Stimulated activated CD4-positive, alpha-beta T cell treated with anti-CD3 and anti-CD28 coated beads, TNF-alpha, amount 100 ng/mL, for 48 hours (primary cell): ENCODE results near the gene FXYD6.
A peak's percentile ranks its signal among the peaks of the same experiment; 100 is the strongest.
"Not testable (repeated sequence)": the region's sequence is repeated elsewhere in the genome, so short reads cannot be mapped to it uniquely, and the experiment has no call there.

Experiments used
- DNase-seq, 3 donors: peaks; one replicate each; pipeline ENCODE4 v3.0.0-alpha.2; 2020; ENCODE audit warnings: low read depth in 3 of 3

The FXYD6 gene

DNA sequence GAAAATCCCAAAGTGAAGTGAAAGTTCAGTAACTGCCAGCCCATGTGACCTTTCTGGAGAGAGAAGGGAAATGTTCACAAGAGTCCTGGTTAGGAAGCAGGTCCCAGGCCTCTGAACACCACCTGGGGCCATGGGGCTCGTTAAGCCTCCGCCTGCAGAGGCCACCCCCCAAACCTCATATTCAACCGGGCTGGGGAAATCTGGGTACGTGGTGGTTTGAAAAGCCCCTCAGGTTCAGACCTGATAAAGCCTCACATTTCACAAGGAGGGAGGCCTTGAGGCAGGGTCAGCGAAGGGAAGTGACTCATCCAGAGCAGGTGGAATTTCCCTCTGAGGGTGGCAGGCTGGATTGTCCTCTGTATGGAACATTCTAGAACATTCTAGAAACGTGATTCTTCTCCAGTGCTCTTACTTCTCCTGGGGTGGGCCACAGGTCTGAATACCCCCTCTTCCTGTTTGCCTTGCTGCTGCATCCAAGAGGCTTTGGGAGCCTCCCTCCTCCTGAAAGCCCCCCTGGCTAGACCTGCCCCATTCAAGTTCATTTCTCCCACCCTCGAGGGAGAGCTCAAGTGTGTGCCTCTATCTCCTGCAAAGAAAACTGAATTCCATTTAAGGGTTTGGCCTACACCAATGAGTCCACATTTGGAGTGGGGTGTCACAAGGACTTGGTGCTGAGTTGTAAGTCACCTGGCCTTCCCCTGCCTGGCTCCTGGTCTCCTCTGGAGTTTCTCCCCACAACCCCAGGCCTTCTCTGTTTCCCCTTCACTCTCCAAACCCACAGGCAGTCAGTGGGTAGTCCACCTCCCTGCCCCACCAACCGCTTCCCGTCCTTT, 58.2 kb downstream of the FXYD6 start:
- peak in 1 of 3 donors; percentile 17 for DNase-seq

DNA sequence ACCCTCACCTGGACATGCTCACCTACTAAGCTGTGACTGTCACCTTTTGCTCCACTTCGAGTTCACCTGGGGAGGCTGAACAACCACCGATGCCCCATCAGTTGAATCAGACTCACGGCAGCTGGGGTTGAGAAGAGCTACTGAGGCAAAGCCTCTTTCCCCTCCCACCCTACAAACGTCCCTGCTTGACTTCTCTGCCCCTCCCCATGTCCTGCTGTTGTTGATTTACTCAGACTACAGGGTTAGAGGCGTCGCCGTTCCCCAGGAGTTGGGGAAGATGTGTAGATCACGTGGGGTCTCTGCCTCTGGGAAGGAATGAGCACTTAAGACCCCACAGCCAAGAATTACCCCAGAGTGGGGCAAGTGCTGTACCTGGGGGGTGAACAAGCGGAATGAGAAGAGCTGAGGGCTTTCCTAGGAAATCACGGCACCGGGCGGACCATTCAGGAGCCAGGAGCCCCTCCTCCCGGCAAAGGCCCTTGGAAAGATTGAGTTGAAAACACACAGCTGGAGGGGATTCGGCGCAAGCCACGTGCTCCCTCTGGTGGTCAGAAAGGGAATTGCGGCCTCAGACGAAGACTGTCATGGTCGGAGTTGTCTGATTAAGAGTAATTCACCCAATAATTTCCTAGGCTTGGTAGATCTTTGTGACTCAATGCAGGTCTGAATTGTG, 59.0 kb downstream of the FXYD6 start:
- DNase-seq = peak; percentile 81 to 88 (median 84)

DNA sequence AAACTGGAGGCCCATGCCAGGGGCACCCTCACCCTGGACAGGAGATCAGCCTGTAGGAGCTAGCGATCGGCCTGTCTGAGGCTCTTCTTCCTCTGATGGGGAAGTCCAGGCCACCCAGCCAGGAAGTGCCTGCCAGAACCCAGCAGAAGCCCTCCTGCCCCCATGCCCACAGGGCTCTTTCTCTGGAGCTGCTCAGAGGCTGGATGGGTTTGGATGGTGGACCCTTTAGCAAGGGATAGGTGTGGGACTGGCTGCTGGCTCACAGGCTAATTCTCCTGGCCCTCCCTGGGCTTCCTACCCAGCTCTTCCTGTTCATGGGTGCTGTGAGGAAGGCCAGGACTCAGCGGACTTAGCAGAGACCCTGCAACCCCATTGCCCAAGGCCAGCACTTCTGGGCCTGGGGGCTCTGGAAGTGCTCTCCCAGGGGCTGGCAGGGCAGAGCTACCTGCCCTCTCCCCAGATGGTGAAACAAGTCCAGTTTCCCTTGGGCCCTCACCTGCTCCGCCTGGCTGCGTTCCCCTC, 59.6 kb downstream of the FXYD6 start:
- no peak for DNase-seq

DNA sequence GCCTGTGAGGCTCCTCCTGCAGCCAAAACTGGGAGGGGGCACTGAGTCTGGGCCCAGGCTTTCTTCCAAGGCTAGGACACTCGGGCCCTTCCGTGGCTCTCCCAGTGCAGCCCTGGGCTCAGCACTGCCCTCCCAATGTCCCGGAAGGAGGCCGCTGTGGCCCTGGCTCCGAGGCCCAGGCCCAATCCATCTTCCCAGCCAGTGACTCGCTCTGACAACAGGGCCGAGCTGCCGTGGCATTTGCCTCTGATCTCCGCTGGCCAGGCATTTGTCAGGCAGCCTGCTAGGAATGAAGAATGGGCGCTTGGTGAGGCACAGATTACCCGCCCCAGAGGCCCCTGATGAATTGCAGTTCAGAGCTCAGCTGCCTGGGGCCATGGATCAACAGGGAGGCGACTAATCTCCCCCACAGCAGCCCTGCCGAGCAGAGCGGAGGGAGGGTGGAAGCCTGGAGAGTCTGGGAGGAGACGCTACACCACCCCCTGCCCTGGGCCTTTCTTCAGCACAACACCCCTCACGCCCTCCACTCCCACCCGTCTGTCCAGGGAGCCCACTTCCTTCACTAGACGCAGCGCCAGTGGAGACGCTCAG, 60.2 kb downstream of the FXYD6 start:
- no peak for DNase-seq

DNA sequence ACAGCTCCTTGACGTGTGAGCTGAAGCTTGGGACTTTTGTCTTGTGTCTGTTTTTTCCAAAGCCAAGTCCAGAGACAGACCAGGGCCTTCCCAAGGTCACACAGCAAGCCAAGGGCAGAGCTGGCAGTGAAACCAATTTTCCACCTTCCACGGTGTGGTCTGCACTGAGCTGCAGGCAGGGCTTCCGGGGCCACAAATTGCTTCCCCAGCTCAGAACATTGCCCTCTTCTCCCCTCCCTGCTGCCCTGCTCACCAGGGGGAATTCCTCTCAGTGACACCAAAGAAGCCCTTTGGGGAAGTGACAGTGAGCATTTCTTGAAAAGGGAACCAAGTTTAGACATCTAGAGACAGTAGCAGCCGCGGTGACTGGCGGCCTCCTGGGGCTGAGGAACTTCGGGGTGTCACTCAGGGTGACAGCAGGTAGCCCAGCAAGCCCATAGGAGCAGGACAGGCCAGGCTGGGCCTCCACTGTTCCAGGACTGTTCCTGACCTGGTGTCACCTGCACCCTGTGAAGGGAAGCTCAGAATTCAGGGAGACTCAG, 61.1 kb downstream of the FXYD6 start:
- DNase-seq = peak in 2 of 3 donors; percentile 42 to 58

DNA sequence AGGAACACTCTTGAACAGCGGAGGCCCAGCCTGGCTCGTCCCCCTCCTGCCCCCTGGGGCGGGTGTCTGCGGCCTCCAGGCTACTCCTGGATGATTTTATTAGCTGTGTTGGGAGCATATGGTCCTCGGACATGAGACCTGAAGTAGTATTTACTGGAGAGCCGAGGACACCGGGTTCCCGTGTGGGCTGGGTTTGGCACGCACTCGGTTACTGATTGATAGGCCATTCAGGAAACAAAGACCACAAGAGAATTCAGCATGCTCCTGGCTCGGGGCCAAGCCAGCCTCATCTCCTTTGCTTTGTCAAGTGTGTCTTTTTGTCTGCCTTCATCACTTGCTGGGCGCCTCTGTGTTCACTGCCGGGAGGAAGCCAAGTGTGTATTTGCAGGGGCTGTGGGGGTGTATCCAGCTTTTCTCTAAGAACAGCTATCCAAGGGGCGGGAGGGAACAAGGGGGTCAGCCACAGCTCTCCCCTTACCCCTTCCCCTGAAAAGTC, 61.6 kb downstream of the FXYD6 start:
- DNase-seq = peak; percentile 53 to 61 (median 57)

DNA sequence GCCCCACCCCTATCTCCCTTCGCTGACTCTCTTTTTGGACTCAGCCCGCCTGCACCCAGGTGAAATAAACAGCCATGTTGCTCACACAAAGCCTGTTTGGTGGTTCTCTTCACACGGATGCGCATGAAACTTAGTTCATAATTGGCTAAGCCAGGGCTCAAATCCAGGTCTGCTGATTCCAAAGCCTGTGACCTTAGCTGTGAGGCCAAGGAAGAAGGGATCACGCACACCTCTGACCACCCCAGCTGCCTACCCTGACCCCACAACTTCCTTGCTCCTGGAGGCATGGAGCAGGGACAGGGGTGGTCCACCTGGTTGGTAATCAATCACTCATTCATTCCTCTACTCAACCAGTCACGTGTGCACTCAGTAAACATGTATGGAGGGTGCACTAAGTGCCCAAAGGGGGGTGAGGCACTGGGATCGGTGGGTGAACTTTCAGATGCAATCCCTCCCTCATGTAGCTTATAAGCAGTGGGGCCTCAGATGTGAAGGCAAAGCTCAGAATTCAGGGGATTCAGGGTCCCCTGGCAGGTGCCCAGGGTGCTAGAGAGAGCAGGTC, 62.2 kb downstream of the FXYD6 start:
- no peak for DNase-seq

DNA sequence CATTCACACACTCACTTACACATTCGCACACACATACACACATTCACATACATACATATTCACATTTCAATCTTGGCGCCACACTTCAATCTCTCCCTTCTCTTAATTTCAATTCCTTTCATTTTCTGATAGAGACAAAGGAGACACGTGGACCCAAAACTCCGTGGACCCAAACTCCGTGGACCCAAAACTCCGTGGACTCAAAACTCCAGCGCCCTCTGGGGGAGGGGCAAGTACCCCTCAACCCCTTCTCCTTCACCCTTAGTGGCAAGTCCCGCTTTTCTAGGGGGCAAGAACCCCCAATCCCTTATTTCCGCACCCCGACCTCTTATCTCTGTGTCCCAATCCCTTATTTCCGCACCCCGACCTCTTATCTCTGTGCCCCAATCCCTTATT, 66.4 kb downstream of the FXYD6 start:
- not testable (repeated sequence) for DNase-seq

DNA sequence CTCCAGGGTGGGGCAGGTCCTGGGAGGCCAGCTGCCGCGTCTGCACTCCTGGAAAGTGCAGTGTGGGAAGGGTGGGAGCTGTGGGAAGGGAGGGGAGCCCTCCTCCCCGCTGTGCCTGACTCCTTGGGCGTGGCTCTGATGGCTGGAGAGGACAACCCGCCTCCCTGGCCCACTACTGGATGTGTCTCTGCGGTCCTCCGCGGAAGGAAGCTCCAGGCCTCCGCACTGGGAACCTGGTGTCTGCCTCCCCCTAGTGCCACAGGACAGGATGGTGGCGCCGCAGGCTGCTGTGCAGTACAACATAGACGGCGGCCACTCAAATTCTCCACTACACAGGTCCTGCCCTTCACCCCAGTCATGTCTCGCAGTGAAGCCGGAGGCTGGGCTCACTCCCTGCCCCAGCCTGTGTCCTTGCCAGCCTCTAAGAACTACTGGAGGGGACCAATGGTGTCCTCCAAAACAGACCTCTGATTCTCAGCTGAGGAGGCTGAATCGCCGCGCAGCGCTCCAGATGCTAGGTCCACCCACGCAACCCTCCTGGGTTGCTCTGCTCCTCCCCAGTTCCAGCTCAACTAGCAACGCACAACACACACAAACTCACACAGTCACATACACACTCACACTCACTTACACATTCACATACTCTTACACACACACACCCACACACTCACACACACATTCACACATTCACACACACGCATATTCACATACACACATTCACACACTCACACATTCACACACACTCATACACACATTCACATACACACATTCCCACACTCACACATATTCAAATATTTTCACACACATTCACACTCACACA, 67.0 kb downstream of the FXYD6 start:
- peak in 1 of 3 donors; percentile 40 for DNase-seq

DNA sequence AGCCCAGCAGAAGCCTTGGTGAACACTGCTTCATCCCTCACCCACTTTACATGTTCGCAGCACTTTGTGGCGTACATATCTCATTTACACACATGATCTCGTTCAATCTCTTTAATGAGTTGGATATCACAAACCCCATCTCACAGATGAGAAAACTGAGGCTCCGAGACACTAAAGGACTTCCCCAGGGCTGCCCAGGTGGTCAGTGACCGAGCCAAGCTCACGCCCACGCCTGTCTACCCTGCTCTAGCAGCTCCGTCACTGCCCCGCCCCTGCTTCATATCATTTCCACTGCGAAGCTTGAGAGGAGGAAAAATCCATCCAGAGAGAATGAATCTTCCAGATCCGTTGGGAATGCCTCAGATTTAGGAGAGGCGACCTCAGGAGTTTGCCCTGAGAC, 67.7 kb downstream of the FXYD6 start:
- DNase-seq = no peak

DNA sequence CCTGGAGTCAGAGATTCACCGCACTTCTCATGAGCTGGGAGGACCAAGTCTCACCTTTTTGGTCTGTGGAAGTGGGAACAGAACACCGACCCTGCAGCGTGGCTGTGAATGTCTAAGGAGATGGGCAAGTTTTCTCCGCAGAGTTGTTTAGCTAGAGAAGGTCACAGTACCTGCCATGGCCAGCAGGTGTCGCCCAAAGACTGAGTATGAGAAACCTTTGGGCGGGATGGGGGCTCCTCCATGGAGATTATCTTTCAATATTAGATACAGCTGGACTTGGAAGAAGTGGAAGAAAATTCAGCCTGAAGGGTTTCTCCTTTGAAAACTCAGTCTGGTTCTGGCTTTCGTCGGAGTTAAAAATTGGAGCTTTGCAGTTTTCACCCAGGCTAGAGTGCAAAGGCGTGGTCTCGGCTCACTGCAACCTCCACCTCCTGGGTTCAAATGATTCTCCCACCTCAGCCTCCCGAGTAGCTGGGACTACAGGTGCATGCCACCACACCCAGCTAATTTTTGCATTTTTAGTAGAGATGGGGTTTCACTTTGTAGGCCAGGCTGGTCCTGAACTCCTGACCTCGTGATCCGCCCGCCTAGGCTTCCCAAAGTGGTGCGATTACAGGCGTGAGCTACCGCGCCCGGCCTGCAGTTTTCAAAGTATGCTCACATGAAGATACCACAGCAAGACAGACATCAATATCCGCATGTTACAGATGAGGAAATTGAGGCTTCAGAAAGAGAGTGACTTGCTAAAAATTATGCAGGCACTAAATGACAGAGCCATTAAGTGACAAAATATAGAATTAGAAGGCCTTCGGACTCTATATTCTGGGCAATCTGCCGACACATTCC, 68.8 kb downstream of the FXYD6 start:
- DNase-seq = peak in 2 of 3 donors; percentile 52 to 76

DNA sequence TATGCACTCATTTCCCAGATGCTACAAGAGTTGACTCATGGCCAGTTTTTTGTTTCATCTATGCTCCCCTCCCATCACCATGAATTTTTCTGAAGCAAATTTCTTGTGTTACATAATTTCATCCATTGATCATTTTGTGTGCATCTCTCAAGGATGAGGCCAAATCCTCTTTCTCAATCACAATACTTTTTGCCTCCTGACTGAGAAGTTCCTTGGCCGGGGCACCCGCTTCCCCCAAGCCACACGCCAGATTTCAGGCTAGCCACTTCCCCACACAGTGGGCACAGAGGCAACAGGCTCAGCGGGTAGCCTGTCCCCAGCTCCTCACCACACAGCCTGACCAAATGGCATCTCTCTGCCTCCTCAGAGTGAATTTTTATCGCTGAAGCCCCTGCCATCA, 69.6 kb downstream of the FXYD6 start:
- DNase-seq = no peak

DNA sequence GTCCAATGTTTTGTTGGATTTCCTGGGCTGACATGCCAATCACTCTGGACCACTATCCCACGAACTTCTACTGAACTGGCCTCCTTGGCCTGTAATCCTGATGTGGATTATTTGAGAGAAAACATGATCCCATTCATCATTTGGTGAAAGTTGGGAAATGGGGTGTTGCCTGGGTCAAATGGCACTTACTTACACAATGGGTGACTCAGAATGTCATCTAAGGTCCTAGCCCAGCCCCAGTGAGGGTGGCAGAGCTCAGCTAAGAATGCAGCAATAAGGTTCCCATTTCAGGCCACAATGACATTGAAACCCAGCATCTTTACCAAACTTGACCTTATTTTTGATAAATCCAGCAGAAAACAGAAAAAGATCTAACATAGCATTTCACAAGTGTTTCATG, 71.4 kb downstream of the FXYD6 start:
- no peak for DNase-seq

DNA sequence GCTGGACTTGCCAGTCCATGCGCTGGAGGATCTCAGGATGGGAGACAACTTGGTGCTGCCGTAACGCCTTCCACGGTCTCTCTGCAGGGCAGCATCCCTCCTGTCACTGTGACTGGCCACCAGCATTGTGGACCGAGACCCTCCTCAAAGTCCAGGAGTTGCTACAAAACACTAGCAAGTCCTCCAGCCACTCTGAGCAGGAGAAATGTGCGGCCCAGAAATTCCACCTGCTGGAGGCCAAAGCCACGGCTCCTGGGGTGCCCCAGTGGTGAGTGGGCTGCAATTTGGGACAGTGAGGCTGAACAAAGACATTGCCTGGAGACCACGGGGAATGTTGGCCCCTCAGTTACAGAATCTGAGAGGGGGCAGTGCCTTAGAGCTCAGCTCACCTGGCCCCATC, 72.6 kb downstream of the FXYD6 start:
- no peak for DNase-seq

DNA sequence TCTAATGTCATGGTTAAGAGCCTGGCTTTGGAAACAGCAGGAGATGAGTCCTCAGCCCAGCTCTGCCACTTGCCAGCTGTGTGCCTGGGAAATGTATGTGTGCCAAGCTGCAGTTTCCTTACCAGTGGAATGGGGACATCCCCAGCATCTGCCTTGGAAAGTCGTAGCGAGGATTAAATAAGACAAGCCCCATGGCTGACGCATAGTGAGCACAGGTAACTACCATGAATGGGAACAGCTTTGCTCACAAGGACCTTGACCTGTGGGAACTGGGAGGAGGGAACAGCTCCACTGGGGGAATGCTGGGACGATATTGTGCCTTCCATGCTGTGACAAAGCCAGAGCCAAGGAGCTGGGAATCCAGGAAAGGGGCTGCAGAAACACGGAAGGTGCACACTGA, 76.8 kb downstream of the FXYD6 start:
- DNase-seq = no peak

DNA sequence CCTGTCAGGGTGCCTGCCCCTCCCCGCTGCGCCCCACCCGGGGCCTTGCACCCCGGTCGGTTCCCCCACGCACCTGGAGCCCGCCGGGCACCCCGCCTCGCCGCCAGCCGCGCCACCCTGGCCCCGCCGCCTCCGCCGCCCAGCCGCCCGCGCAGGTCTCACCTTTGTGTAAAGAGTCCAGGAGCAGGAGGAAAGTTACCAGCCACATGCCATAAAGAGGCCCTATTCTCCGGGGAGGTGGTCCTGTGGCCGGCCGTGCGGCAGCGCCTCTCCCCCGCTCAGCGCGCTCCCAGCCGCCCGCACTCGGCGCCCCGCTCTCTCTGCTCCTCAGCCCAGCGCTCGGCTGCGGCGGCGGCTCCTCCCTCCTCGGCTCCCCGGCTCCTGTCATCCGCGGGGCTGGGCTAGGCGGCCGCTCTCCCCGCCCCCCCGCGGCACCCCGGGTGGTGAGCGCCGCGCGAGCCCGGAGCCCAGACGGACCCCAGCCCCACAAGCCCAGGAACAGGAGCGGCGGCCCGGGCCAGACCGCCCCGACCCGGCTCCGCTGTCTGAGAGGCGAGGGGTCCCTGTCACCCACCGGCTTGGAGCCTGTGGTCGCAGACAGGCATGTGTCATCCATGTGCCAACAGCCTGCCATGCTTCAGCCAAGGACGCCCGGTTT, 79.5 kb downstream of the FXYD6 start, which contains the start of gene DSCAML1:
DSCAML1 (minus strand) TSS at position 345 of the 658 bp plus-strand sequence; CDS start at position 208, 137 bp downstream.
- no peak for DNase-seq

DNA sequence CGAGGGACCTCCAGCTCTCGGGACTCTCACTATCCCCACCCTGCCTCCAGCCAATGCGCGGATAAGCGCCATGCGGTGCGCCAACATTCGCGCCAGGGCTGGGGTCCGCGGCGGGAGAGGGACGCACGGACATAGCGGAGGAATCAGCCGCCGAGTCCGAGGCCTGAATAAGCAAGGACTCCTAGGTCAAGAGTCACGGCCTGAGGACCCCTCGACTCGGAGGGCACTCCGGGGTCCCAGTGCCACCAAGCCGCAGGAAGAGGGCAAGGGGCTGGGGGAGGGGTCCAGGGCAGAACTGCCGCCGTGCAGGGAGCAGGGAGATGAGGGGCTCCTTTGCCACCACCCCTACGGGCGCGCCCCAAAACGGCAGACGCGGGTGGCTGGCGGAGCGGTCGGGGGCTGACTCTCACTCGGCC, 80.0 kb downstream of the FXYD6 start:
- DNase-seq = no peak

DNA sequence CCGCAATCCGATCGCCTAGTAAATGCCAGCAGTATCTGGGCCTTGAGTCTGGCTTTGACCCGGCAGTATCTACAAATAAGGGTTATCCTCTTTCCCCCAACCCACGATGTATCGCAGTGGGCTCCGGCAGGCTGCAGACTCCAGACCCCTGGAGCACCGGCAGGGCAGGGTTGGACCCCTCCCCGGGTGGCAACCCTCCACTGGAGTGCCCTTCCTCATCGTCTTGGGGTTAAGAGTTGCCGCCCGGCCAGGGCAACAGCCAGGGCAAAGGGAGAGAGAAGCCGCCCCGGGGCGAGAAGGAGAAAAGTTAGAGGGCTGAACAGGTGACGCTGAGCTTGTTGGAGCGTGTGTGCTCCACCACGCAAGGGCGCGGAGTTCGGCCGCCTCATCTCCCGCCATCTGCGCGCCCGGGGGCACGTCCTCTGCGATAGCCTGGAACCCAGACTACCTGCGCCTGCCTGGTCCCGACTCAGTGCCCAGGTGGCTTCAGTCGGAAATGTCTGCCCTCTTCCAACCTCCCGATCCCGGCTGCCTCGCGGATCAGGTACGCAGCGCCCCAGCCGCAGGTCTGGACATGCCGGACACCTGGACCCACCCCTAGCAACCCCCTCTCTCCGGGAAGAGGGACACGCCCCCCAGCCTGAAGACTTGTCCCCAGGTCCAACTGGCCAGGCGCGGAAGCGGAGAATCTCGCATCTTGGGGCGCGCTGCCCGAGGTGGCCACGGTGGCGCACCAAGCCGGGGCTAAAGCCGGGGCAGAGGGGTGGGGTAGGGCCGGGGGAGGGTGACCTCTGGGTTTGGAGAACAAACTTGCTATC, 80.6 kb downstream of the FXYD6 start:
- DNase-seq = no peak
